Measurements from ENCODE around the gene CBFB.

Gene CBFB

GRCh38 chr16:67063008-67063407, 34.1 kb downstream of the CBFB start:
- TF ChIP-seq REST (IDR thresholded peaks at IDR 0.05; ENCODE audit: insufficient replicate concordance, low read depth), result no peak
- no peak for TF ChIP-seq GABPA (IDR thresholded peaks at IDR 0.05; ENCODE audit: low read depth)
- no peak for TF ChIP-seq CTCF (IDR thresholded peaks at IDR 0.05; ENCODE audit: insufficient read depth, low read length)
- no peak for TF ChIP-seq POLR2AphosphoS5 (IDR thresholded peaks at IDR 0.05; ENCODE audit: low read depth)
- no peak for TF ChIP-seq SPI1 (IDR thresholded peaks at IDR 0.05; ENCODE audit: borderline replicate concordance, low read depth)
- no peak for DNase-seq (ENCODE audit: low read depth in 1 of 2, low spot score in 1 of 2)
- no peak overlapping the region for H3K27ac ChIP-seq (replicated peaks)

GRCh38 chr16:67068212-67068753, 39.3 kb downstream of the CBFB start:
- Histone ChIP-seq H3K4me3 (replicated peaks; ENCODE audit: insufficient read depth, low read length) (no peak overlapping the region), H3K27me3 (ENCODE audit: insufficient read depth, poor library complexity, severe bottlenecking) (no peaks in the 10 kb centered on the region), H3K27ac (replicated peaks) (no peak overlapping the region)
- no peak for TF ChIP-seq CTCF (IDR thresholded peaks at IDR 0.05; ENCODE audit: insufficient read depth, low read length)
- TF ChIP-seq GABPA (IDR thresholded peaks at IDR 0.05; ENCODE audit: low read depth), result no peak
- no peak for TF ChIP-seq SPI1 (IDR thresholded peaks at IDR 0.05; ENCODE audit: borderline replicate concordance, low read depth)
- no peak for TF ChIP-seq REST (IDR thresholded peaks at IDR 0.05; ENCODE audit: insufficient replicate concordance, low read depth)
- TF ChIP-seq POLR2AphosphoS5 (IDR thresholded peaks at IDR 0.05; ENCODE audit: low read depth), result no peak
- no peak for DNase-seq (ENCODE audit: low read depth in 1 of 2, low spot score in 1 of 2)

More at GRCh38 chr16:67063008-67063407, 34.1 kb downstream of the CBFB start:
- Histone ChIP-seq H3K4me3 (replicated peaks; ENCODE audit: insufficient read depth, low read length) (no peak overlapping the region), H3K27me3 (ENCODE audit: insufficient read depth, poor library complexity, severe bottlenecking) (no peaks in the 10 kb centered on the region)

GRCh38 chr16:67071476-67072048, 42.6 kb downstream of the CBFB start:
- TF ChIP-seq GABPA (IDR thresholded peaks at IDR 0.05; ENCODE audit: low read depth) (no peak), CTCF (IDR thresholded peaks at IDR 0.05; ENCODE audit: insufficient read depth, low read length) (no peak), REST (IDR thresholded peaks at IDR 0.05; ENCODE audit: insufficient replicate concordance, low read depth) (no peak)
- no peak overlapping the region for H3K4me3 ChIP-seq (replicated peaks; ENCODE audit: insufficient read depth, low read length)
- no peaks in the 10 kb centered on the region for H3K27me3 ChIP-seq (ENCODE audit: insufficient read depth, poor library complexity, severe bottlenecking)
- H3K27ac ChIP-seq (replicated peaks), result no peak overlapping the region
- DNase-seq (ENCODE audit: low read depth in 1 of 2, low spot score in 1 of 2), result no peak

Measured in HL-60 (cell line).